Measurements from ENCODE around the gene ATP2A1.

DNA sequence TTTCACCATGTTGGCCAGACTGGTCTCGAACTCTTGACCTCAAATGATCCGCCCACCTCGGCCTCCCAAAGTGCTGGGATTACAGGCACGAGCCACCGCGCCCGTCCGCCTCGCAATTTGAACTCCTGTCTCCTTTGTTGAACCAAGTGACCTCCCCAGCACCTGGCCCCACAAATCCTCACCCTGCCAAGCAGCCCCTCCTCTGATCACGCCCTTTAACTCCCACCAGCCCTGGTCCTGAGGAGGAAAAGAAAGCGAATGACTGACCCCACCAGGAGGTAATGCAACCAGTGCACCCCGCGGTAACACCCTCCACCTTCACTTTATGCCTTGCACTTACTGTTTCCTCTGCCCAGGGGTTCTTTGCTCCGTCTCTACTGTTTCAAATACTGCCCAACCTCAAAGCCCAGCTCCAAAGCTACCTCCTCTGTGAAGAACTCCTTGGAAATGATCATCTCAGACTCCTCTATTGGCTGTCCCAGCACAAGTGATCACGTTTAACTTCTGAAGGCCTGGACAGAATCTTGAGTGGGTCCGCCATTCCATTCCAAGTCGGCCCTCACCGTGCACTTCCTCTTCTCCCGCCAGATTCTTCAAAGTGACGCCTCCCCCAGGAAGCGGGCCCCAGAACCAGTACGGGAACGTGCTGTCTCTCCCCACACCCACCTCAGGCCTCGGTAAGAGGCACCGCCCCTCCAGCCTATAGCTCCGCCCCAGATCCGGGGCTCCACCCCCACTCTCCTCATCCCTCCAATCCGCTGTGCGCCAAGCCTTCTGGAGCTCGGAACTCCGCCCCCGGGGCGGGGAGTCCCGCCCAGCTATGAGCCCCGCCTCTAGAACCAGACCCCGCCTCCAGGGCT lies 57.9 kb downstream of the ATP2A1 start:
- TF ChIP-seq, protein P1, sequence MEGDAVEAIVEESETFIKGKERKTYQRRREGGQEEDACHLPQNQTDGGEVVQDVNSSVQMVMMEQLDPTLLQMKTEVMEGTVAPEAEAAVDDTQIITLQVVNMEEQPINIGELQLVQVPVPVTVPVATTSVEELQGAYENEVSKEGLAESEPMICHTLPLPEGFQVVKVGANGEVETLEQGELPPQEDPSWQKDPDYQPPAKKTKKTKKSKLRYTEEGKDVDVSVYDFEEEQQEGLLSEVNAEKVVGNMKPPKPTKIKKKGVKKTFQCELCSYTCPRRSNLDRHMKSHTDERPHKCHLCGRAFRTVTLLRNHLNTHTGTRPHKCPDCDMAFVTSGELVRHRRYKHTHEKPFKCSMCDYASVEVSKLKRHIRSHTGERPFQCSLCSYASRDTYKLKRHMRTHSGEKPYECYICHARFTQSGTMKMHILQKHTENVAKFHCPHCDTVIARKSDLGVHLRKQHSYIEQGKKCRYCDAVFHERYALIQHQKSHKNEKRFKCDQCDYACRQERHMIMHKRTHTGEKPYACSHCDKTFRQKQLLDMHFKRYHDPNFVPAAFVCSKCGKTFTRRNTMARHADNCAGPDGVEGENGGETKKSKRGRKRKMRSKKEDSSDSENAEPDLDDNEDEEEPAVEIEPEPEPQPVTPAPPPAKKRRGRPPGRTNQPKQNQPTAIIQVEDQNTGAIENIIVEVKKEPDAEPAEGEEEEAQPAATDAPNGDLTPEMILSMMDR (conservative IDR thresholded peaks at IDR 0.05; ENCODE audit: low read depth in 2 of 2) = no peak
- peak; percentile 40; the same call in 1 of the 2 replicates for TF ChIP-seq POLR2AphosphoS5 (IDR thresholded peaks at IDR 0.05; ENCODE audit: low read depth)
- no peak for TF ChIP-seq EZH2phosphoT487 (IDR thresholded peaks at IDR 0.05; ENCODE audit: unreplicated experiment)
- no peak for TF ChIP-seq EZH2 (IDR thresholded peaks at IDR 0.05; ENCODE audit: low read depth, unreplicated experiment)
- TF ChIP-seq, protein P2, sequence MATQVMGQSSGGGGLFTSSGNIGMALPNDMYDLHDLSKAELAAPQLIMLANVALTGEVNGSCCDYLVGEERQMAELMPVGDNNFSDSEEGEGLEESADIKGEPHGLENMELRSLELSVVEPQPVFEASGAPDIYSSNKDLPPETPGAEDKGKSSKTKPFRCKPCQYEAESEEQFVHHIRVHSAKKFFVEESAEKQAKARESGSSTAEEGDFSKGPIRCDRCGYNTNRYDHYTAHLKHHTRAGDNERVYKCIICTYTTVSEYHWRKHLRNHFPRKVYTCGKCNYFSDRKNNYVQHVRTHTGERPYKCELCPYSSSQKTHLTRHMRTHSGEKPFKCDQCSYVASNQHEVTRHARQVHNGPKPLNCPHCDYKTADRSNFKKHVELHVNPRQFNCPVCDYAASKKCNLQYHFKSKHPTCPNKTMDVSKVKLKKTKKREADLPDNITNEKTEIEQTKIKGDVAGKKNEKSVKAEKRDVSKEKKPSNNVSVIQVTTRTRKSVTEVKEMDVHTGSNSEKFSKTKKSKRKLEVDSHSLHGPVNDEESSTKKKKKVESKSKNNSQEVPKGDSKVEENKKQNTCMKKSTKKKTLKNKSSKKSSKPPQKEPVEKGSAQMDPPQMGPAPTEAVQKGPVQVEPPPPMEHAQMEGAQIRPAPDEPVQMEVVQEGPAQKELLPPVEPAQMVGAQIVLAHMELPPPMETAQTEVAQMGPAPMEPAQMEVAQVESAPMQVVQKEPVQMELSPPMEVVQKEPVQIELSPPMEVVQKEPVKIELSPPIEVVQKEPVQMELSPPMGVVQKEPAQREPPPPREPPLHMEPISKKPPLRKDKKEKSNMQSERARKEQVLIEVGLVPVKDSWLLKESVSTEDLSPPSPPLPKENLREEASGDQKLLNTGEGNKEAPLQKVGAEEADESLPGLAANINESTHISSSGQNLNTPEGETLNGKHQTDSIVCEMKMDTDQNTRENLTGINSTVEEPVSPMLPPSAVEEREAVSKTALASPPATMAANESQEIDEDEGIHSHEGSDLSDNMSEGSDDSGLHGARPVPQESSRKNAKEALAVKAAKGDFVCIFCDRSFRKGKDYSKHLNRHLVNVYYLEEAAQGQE (IDR thresholded peaks at IDR 0.05; ENCODE audit: unreplicated experiment) = no peak
- no peak for TF ChIP-seq JUNB (IDR thresholded peaks at IDR 0.05; ENCODE audit: unreplicated experiment)

Measured in GM23338 (cell line).